HG03460 (cell line): ENCODE results near the gene TPPP3.
A peak's percentile ranks its signal among the peaks of the same experiment; 100 is the strongest.
"Not testable (repeated sequence)": the region's sequence is repeated elsewhere in the genome, so short reads cannot be mapped to it uniquely, and the experiment has no call there.

Source experiments
- ATAC-seq: cut with Tn5 transposase; IDR thresholded peaks from one replicate; pipeline ENCODE4 v1.9.1; 2021; ENCODE audit not compliant: unreplicated experiment

Gene TPPP3

DNA sequence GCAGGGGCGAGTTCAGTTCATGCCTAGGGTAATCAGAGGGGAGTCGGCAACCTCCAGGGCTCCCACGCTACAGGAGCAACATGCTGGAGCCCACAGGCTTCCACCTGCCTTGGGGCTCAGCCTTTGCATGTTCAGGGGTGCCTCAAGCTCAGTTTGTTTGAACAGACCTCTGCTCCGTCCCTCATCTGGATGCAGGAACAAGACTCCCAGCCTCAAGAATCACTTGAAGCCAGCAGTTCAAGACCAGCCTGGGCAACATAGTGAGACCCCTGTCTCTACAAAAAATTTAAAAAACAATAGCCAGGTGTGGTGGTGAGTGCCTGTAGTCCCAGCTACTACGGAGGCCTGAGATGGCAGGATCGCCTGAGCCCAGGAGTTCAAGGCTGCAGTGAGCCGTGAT is 32.7 kb upstream of the TPPP3 start:
- no peak for ATAC-seq

DNA sequence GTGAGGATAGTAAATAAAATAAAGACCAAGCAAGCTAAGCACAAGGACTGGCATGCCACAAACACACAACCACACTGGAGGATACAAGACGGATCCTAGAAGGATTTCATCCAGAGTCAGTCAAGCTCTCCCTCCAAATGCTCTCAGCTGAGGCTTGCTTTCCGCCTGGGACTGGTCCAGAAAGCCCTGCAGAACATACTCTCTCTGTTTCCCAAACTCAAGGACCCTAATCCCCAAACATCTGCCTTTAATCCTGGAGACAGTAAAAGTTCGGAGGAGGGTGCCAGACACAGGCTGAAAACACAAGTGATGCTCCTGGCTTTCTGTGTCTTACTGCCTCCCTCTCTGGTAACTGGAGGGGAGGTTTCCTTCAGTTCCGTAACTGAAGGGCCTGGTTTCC is 32.3 kb upstream of the TPPP3 start:
- no peak for ATAC-seq

DNA sequence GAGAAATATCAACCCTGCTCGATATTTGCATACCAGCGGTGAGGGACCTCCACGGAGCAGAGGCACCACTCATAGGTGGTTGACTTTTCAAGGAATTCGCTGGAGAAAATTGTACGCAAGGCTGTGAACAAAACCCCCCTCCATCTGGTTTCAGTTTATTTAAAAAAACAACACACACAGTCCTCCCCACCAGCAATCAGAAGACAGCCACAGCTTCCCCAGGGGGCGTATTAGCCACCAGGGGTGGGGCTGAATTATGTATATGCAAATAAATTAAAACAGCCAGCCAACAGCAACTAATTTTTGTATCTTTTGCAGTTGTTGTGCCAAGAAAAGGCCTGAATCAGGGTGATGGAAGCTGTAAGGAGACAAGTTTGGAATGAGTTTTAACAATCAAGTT is 31.8 kb upstream of the TPPP3 start:
- ATAC-seq = no peak

DNA sequence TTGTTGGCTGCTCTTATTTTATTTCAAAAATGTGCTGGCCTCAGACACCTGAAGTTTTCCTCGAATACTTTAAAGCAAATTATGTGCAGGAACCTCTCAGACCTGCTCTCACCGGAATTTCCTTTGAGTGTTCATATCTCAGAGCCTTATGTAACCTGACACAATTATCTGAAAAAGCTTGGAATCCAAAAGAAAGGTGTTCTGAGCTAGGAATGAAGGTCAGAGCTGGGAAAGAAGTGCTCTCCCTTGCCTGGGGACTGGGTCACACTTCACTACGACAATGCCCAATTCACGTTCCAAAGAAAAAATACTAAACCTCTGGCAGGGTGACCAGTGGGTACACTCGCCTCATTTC is 30.9 kb upstream of the TPPP3 start:
- no peak for ATAC-seq

DNA sequence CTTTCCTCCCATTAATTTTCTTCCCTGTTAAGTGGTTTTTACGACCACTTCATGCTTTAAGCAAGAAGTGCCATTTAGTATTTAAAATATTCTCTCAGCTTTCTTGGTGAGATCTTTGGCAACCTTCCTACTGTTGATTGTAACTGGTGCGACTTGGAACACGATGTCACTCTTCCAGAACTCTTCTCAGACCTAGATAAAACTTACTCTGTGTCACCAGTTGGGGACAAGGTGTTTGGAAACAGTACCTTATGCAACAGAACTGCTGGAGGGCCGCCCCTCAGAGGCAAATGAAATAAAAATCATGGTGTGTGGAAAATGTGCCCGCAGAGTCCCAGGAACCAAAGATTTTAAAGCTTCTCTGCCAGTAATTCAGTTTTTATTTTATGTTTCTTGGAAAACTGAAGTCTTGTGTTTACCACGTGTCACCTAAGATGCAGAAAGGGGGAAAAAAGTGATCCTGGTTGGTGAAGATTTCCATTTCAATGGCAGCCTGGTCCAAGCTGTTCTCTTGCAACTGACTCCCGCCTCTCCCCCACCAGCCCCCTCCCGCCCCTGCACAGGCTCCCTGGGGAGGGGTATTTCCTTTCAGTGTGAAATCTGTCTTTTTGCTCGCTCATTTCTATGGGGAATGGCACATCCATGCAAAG is 30.4 kb upstream of the TPPP3 start:
- ATAC-seq = no peak

DNA sequence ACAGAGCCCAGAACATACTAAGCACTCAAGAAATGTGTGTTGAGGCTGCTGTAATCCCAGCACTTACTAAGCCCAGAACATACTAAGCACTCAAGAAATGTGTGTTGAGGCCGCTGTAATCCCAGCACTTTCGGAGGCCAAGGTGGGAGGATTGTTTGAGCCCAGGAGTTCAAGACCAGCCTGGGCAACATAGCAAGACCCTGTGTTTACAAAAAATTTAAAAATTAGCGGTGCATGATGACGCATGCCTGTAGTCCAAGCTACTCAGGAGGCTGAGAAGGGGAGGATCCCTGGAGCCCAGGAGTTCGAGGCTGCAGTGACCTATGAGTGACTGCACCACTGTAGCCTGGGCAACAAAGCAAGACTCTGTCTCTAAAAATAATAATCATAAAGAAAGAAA is 29.7 kb upstream of the TPPP3 start:
- ATAC-seq = no peak

DNA sequence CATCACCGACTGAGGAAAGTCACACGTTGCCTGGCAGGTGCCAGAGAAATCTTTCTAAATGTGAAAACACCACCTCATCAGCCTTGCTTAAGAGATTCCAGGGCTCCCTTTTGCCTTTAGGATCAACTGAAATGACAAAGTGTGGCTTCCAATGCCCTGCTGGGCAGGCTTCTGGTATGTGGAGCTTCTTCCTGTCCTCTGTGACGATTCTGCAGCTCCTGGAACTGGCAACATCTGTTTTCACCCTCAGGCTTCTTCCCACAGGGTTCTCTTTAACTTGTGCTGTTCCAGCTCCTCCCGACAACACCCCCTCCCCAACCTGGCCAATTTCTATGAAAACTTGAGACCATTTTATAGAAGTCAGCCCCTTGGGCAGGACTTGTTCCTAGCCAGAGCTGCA is 27.7 kb upstream of the TPPP3 start:
- ATAC-seq = no peak

DNA sequence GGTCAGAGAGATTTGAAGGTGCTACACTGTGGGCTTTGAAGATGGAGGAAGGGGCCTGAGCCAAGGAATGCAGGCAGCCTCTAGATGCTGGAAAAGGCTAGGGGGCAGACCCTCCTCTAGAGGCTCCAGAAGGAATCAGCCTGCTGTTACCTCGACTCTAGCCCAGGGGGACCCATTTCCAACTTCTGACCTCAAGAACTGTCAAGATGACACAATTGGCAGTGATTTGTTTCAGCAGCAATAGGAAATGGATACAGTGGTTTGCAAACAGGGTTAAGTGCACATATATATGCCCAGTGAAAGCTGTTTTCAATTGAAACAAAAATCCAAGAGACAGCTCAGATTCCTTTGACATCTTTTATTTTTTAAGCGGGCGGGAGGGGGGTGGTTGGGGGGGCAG is 26.6 kb upstream of the TPPP3 start:
- no peak for ATAC-seq

DNA sequence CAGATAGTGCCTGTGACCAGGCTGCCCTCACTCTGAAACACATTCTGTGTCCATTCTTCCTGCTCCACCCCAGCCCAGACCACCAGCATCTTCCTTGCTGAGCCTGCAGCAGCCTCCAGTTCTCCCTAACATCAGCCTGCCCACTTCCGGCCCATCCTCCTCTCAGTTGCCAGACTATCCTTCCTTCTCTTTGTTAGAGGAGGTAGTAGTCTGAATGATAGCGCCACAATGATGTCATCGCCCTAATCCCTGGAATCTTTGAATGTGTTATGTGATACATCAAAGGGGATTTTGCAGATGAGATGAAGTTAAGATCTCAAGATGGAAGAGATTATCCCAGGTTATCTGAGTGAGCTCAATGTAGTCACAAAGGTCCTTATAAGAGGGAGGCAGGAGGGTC is 26.2 kb upstream of the TPPP3 start:
- ATAC-seq = no peak

DNA sequence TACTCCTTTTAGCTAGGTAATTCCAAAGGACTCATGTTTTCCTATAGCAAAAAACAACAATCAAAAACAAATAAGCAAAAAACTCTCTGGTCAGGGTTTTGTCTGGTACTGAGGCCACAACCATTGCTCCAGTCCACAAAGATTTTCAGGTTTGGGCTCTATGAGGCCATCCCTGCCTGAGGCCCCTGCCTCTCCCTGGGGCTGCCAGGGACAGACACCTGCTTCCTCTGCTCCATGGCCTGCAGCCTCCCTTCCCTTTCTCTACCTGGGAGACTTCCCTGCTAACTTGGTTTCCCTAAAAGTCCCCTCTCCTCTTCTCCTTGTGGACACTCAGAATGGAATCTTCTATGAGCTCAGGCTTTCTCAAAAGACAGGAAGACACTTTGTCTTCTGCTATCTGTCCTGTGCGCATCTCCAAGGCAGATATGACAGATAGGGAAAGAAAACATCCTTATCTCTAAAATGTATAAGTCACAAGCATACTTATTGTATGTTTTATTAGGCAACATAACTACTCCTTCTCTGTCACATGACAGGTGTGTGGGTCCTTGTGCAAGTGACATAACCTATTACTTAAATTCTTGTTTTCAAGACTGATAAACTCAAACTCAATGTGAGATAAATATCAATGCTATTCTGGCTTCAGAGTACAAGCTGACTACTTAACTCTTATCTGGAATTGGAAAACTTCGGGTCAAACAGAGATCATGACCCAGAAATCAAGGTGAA is 24.2 kb upstream of the TPPP3 start:
- ATAC-seq = no peak

DNA sequence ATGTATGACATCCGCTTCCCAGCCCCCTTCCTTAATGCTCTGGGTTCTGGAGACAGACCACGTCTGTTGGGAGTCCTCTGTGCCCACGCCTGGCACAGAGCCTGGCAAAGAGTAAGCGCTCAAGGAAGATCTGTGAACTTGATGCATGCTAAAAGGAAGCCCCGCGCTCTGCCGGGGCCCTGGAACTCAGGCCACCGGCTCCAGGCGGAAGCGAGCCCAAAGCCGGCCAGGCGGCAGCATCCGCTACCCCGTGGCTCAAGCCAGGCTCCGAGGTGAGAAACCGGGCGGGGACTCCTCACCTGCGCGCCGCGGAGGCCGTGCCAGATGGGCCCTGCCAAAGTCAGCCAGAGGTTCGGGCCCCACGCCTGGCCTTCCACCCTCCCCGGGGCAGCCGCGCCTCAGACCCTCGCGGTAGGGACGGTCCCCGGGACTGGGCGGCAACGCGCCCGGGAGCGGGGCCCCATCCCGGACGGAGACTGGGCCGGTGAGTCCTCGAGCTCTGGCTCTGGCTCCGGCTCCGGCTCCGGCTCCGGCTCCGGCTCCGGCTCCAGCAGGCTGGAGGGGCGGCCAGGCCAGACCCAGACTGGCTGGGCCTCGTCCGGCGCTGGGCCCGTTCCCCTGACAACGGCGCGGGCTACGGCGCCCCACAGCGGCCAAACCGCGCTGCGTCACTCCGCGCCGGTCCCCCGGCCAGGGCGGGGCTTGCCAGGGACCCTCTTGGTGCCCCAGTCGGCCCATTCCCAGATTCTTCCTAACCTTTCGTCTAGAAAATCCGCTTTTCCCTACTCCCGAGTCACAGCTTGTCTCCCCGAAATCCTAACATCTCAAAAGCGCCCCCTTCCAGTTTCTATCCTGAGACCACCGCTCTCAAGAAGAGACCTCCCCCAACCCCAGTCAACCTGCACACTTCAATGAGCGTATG is 22.8 kb upstream of the TPPP3 start, which contains the start of gene ZDHHC1:
ZDHHC1 (minus strand) TSS at position 606 of the 922 bp plus-strand sequence. CDS start 8,702 bp downstream, outside the sequence.
- ATAC-seq = peak; percentile 75

DNA sequence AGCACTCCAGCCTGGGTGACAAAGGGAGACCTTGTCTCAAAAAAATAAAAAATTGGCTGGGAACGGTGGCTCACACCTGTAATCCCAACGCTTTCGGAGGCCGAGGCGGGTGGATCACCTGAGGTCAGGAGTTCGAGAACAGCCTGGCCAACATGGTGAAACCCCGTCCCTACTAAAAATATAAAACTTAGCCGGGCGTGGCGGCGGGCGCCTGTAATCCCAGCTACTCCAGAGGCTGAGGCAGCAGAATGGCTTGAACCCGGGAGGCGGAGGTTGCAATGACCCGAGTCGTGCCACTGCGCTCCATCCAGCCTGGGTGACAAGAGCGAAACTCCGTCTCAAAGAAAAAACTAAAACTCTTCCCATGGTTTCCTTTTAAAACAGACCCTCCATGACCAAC is 22.1 kb upstream of the TPPP3 start:
- ATAC-seq = not testable (repeated sequence)

DNA sequence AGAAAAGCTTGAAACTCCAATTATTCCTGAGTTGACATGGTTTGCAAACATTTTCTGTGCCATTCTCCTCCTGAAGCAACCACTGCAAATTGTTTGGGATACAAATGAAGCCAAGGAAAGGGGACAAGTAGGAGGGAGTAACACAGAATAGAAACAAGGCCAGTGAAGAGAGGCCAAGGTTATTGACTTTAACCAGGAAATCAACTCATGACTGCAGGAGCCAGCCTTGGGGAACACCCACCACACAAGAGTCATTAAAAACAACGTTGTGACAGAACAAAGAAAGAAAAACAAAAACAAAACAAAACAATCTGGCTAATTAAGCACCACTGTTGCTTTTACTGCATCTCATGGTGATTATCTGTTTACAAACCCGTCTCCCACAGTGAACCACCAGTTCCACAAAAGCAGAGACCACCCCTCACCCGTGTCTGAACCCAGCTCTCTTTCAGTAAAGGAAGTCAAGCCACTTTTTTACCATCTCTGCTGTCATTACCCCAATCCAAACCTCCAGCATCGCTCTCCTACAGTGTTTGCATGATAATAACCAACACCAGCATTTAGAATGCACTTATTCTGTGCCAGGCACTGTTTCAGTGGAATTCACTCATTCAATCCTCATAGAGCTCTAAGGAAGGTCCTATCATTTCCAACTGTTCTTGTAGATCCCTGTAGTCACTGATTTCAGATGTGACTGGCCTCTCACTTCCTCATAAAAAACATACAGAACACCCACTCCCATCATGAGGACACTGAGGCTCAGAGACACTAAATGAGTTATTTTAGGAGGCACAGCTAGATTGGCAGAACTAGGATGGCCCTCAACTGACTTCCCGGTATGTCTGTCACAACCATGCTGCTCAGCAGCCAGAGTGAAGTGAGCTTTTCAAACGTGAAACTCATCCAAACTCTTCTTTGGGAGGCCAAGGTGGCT is 20.9 kb upstream of the TPPP3 start:
- ATAC-seq = no peak

DNA sequence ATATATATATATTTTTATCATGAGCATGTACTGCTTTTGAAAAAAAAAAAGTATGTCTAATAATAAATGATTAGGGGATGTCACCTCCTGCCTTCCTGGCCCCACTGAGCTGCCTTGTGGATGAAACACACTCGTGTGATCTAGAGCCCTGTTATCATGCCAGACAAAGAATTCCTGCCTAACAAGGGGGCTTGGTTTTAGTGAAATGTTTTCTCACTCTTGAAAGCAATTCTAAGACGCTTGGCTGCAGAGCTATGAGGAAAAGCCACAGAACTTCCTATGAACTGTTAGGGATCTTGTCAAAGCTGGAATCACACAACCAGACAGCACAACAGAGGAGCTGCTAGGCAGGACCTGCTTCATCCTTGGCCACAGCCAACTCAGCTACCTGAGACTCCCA is 19.0 kb upstream of the TPPP3 start:
- no peak for ATAC-seq

DNA sequence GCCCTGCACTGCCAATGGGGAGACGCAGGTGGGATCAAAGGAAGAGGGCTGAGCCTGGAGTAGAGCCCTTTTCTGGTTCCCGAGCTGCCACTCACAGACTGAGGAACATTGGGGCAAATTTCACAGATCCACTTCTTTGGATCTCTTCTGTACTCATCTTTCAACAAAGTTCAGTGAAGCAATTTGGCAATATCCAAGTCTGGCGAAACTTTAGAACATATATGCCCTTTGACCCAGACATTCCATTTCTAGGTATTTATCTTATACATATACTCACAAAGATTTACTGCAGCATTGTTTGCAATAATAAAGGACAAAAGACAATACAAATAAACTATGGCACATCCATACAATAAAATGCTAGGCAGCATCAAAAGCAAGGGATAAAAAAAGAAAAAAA is 18.0 kb upstream of the TPPP3 start:
- no peak for ATAC-seq

DNA sequence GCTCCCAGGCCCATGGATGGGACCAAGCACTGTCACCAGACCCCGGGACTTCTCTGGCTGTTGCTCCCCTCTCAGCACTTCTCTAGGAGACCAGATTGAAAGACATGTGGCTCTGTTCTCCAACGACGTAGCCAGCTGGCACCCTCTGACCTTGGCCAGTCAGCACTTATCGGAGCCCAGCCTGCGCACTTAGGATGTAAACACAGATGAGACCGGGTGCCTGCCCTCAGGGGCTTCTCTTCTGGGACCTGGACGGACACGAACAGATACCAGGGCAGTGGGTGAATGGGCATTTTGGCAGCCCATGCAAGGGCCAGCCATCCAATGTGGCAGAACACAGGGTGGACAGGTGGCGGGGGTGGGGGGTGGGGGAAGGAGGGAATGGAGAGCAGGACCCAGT is 16.3 kb upstream of the TPPP3 start:
- ATAC-seq = no peak

DNA sequence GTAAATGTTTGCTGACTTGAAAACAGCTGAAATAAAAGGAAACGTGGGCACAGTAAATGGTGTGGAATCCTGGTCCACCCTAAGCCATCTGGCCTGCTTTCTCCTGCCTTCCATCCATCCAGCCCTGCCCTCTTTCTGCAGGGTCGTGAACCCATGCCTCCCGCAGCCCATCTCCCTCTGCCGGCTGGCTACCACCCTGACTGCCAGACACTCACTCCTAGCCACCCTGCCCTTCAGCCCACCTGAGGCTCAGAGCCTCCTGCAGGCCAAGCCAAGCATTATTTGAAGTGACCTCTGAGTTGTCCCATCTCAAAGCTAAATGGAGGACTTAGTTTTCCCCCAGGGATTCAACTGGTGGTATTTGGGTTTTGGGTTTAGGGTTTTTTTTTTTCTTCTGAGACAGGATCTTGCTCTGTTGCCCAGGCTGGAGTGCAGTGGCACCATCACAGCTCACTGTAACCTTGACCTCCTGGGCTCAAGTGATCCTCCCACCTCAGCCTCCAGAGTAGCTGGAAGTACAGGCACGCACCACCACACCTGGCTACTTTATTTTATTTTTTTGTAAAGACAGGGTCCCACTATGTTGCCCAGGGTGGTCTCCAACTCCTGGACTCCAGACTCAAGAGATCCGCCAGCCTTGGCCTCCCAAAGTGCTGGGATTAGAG is 14.6 kb upstream of the TPPP3 start:
- ATAC-seq = no peak

DNA sequence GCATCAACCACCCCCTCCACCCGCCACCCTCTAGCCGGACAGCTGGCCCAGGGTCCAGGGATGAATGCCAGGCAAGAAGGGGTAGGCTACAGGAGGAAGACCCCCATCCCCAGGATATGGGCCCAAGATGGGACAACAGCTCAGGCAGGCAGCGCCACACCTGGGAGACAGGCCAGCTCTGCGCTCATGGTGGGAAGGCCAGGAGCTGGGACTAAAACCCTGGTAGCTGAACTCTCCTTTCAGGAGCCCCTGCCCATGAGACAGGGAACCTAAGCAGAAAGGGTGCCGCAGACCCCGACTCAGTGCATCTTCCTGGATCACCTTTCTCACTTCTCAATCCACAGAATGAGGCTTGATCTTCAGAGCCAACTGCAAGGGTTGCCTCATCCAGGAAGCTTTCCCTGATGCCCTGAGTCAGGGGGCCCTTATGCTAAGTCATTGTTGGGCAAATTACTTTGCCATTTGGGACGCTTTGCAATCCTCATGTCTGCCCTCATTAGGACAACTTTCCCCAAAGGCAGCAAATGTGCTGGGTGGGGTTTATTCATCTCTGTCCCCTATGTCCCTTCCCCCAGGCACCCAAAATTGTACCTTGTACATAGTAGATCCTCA is 14.0 kb upstream of the TPPP3 start:
- ATAC-seq = no peak

DNA sequence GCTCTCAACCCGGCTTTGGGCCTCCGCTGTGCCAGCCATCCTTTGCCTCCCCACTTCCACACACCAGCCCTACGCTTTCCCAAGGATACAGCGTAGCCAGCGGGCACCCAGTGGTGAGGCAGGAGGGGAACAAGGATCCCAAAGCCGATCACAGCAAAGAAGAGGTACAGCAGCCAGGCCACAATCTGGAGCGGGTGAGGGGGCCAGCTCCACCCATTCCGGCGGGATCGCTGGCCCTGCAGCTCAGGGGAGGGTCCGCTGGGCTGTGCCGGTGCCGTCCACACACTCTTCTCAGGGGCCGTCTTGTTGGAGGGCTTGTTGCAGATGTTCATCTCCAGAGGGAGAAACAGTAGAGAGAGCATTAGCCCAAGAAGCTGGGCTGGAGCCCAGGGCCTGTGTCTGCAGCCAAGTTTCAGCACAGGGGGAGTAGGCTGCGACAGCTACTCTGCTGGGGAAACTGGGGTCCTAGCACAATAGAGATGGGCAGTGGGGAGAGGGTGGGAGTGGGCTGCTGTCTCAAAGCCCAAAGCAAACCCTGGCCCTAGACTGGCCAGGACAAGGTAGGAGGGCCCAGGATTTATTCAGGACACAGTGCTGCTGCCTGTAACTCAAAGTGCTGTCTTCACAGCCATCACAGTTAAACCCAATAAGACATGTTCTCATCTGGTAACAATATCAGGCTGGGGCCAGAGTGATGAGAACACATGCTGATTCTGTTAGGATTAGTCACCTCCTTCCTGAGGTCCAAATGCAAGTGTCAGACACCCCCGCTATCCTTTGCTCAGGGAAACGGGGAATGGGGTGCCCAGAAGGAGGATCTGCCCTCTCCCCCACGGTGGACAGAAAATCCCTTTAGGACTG is 13.0 kb upstream of the TPPP3 start:
- ATAC-seq = no peak
